Mesothelial cell of epicardium (in vitro differentiated cells): ENCODE measurements around the gene KCNH6. TPM values are rescaled to one million over a fixed set of nuclear protein-coding genes. Genes with fewer than 3 reads are reported as not detected.
A peak's percentile ranks its signal among the peaks of the same experiment; 100 is the strongest.

Experiments
- DNase-seq, 2 experiments: peaks; one replicate each; pipeline ENCODE4 v3.0.0; 2021; ENCODE audit warnings: low spot score in 2 of 2; ENCODE audit not compliant: unreplicated experiment in 2 of 2
- H3K27ac Mint-ChIP-seq: 2 replicates; pipeline ENCODE4 v1.8.0; 2021; ENCODE audit warnings: mixed read lengths
- H3K27me3 Mint-ChIP-seq: 2 replicates; pipeline ENCODE4 v1.8.0; 2021; ENCODE audit warnings: low read depth, mixed read lengths
- H3K36me3 Mint-ChIP-seq: 2 replicates; pipeline ENCODE4 v1.8.0; 2021; ENCODE audit warnings: mixed read lengths
- H3K4me1 Mint-ChIP-seq: 2 replicates; pipeline ENCODE4 v1.8.0; 2021; ENCODE audit warnings: mixed read lengths
- H3K4me3 Mint-ChIP-seq: 2 replicates; pipeline ENCODE4 v1.8.0; 2021; ENCODE audit warnings: mild to moderate bottlenecking, moderate library complexity, mixed read lengths
- H3K9me3 Mint-ChIP-seq: 2 replicates; pipeline ENCODE4 v1.8.0; 2021; ENCODE audit warnings: mixed read lengths
- CTCF ChIP-seq: fragments of 200-600 bp; sonication (generic); IDR thresholded peaks from one replicate; pipeline ENCODE4 v1.5.0; 2021; ENCODE audit warnings: antibody characterized with exemption; ENCODE audit not compliant: unreplicated experiment
- total RNA-seq: library from RNA; stranded (reverse); gene quantifications from 3 replicates; pipeline ENCODE4 v1.2.1, GENCODE V29; 2021

The KCNH6 gene
- total RNA-seq, 1 donor from 2014 or later = not detected

- Mint-ChIP-seq H3K4me3 (no peak overlapping the region), H3K4me1 (peaks cover 7% of the 10 kb centered on the region), H3K27ac (no peak overlapping the region), H3K27me3 (peaks cover 78% of the 10 kb centered on the region), H3K9me3 (no peaks in the 10 kb centered on the region), H3K36me3 (no peaks in the 10 kb centered on the region)
- TF ChIP-seq CTCF = no peak
- DNase-seq = no peak
These were observed 2.9 kb upstream of the KCNH6 start for GRCh38 chr17:63519972-63520882.

GRCh38 chr17:63524051-63524450, 893 bp downstream of the KCNH6 start:
- Mint-ChIP-seq H3K27ac (no peak overlapping the region), H3K9me3 (no peaks in the 10 kb centered on the region), H3K4me1 (peaks cover 7% of the 10 kb centered on the region), H3K4me3 (peak overlapping the region; percentile 37), H3K36me3 (no peaks in the 10 kb centered on the region), H3K27me3 (peaks cover 74% of the 10 kb centered on the region)
- no peak for TF ChIP-seq CTCF
- no peak for DNase-seq

GRCh38 chr17:63525190-63525946, 2.2 kb downstream of the KCNH6 start:
- no peak for DNase-seq
- H3K4me1 Mint-ChIP-seq = peaks cover 7% of the 10 kb centered on the region
- no peak overlapping the region for H3K27ac Mint-ChIP-seq
- no peak overlapping the region for H3K4me3 Mint-ChIP-seq
- H3K36me3 Mint-ChIP-seq = no peaks in the 10 kb centered on the region
- peaks cover 65% of the 10 kb centered on the region for H3K27me3 Mint-ChIP-seq
- no peak for TF ChIP-seq CTCF
- H3K9me3 Mint-ChIP-seq = no peaks in the 10 kb centered on the region

- Mint-ChIP-seq H3K27me3 (peaks cover 52% of the 10 kb centered on the region), H3K4me3 (no peak overlapping the region), H3K36me3 (no peaks in the 10 kb centered on the region), H3K4me1 (peaks cover 7% of the 10 kb centered on the region), H3K27ac (no peak overlapping the region), H3K9me3 (no peaks in the 10 kb centered on the region)
- DNase-seq = no peak
- no peak for TF ChIP-seq CTCF
These were observed 3.7 kb downstream of the KCNH6 start for GRCh38 chr17:63526861-63527260.

- no peak overlapping the region for H3K4me3 Mint-ChIP-seq
- peaks cover 7% of the 10 kb centered on the region for H3K4me1 Mint-ChIP-seq
- H3K27me3 Mint-ChIP-seq = peaks cover 53% of the 10 kb centered on the region
- no peaks in the 10 kb centered on the region for H3K36me3 Mint-ChIP-seq
- no peak for DNase-seq
- TF ChIP-seq CTCF = no peak
- no peaks in the 10 kb centered on the region for H3K9me3 Mint-ChIP-seq
- no peak overlapping the region for H3K27ac Mint-ChIP-seq
These were observed 5.0 kb downstream of the KCNH6 start for GRCh38 chr17:63528183-63528582.
